H1 (cell line): ENCODE measurements around the gene GCAT. TPM values are rescaled to one million over a fixed set of nuclear protein-coding genes. Genes with fewer than 3 reads are reported as not detected.

Experiments used
- CTCF ChIA-PET: fragments of 300-600 bp; sonication (Branson Sonifier 250); formaldehyde crosslinking; loops from one replicate; lab custom pipeline; 2021; ENCODE audit not compliant: partially characterized antibody; lab: Charles Lee
- POLR2A ChIA-PET: fragments of 300-600 bp; sonication (Branson Sonifier 250); formaldehyde crosslinking; loops from one replicate; lab custom pipeline; 2021; ENCODE audit warnings: inconsistent platforms; ENCODE audit not compliant: partially characterized antibody; lab: Charles Lee
- DNase-seq, 2 experiments: peaks; one replicate each; pipeline versions ENCODE4 v3.0.0 to v3.0.0-alpha.2; 2010 to 2022; ENCODE audit warnings: low spot score in 2 of 2, low read depth in 1 of 2, mixed read lengths in 1 of 2
- FAIRE-seq: peaks from 2 replicates; lab custom pipeline; 2011; peaks lifted over from hg19 to GRCh38; lab: Jason Lieb, UNC
- H2AFZ ChIP-seq: 2 replicates; pipeline ENCODE4 v1.8.1; 2012; ENCODE audit warnings: low read length, inconsistent platforms
- H2AK5ac ChIP-seq: 2 replicates; pipeline ENCODE4 v1.6.1; 2013; ENCODE audit warnings: low read depth, low read length
- H2BK120ac ChIP-seq: replicated peaks from 2 replicates; pipeline ENCODE3; 2013; ENCODE audit warnings: low read depth, low read length, inconsistent platforms
- H2BK12ac ChIP-seq: 2 replicates; pipeline ENCODE4 v1.6.1; 2013; ENCODE audit warnings: low read depth, low read length
- H2BK15ac ChIP-seq: 2 replicates; pipeline ENCODE4 v1.6.1; 2013; ENCODE audit warnings: low read length
- H2BK20ac ChIP-seq: 2 replicates; pipeline ENCODE4 v1.6.1; 2013; ENCODE audit warnings: low read length
- H2BK5ac ChIP-seq: 2 replicates; pipeline ENCODE4 v1.6.1; 2013; ENCODE audit warnings: low read depth, low read length
- H3K14ac ChIP-seq: 2 replicates; pipeline ENCODE4 v1.6.1; 2013; ENCODE audit warnings: inconsistent platforms; ENCODE audit not compliant: insufficient read length
- H3K18ac ChIP-seq: 2 replicates; pipeline ENCODE4 v1.6.1; 2013; ENCODE audit warnings: low read length; ENCODE audit errors: extremely low read depth
- H3K23ac ChIP-seq: 2 replicates; pipeline ENCODE4 v1.6.1; 2013; ENCODE audit warnings: inconsistent platforms; ENCODE audit not compliant: insufficient read length
- H3K23me2 ChIP-seq: 2 replicates; pipeline ENCODE4 v1.6.1; 2013; ENCODE audit warnings: low read depth, low read length
- H3K27ac ChIP-seq: 2 replicates; pipeline ENCODE4 v1.6.1; 2011; ENCODE audit warnings: low read depth, low read length, inconsistent platforms
- H3K27me3 ChIP-seq, 4 experiments: replicated peaks in 1 of 4; 1 replicate in 1 of 4; 2 replicates in 3 of 4; pipeline versions ENCODE4 v1.6.1 to v1.8.1; 2011 to 2013; ENCODE audit warnings: low read length in 3 of 4, mild to moderate bottlenecking in 3 of 4, inconsistent platforms in 2 of 4, mixed read lengths in 2 of 4, moderate library complexity in 1 of 4; ENCODE audit not compliant: control insufficient read depth in 3 of 4, insufficient read depth in 3 of 4; ENCODE audit errors: extremely low read depth in 1 of 4
- H3K36me3 ChIP-seq, 4 experiments: 2 replicates each; pipeline versions ENCODE4 v1.6.1 to v1.8.1; 2011 to 2013; ENCODE audit warnings: mild to moderate bottlenecking in 4 of 4, low read length in 3 of 4, moderate library complexity in 2 of 4, control low read depth in 1 of 4, inconsistent platforms in 1 of 4; ENCODE audit not compliant: insufficient read depth in 4 of 4, control insufficient read depth in 2 of 4
- H3K4ac ChIP-seq: replicated peaks from 2 replicates; pipeline ENCODE3; 2013; ENCODE audit warnings: low read length, low read depth, mixed read lengths, inconsistent platforms; ENCODE audit not compliant: insufficient read length
- H3K4me1 ChIP-seq, 4 experiments: replicated peaks in 1 of 4; 1 replicate in 1 of 4; 2 replicates in 3 of 4; pipeline versions ENCODE4 v1.6.1 to v1.8.1; 2011 to 2013; ENCODE audit warnings: low read length in 3 of 4, inconsistent platforms in 2 of 4, mixed read lengths in 1 of 4; ENCODE audit not compliant: insufficient read depth in 4 of 4, control insufficient read depth in 3 of 4
- H3K4me2 ChIP-seq, 2 experiments: 2 replicates each; pipeline versions ENCODE4 v1.6.1 to v1.8.1; 2011 to 2013; ENCODE audit warnings: low read depth in 2 of 2, low read length in 2 of 2, control low read depth in 1 of 2, inconsistent platforms in 1 of 2, mild to moderate bottlenecking in 1 of 2; ENCODE audit not compliant: insufficient read depth in 1 of 2
- H3K4me3 ChIP-seq, 4 experiments: fragments of 200-600, 300-600 bp in 1 of 4; sonication (generic), shearing (Covaris generic), sonication (Bioruptor Twin) in 1 of 4; 2 replicates each; pipeline versions ENCODE4 v1.5.1 to v1.8.1; 2011 to 2016; ENCODE audit warnings: low read length in 4 of 4, low read depth in 3 of 4, control low read depth in 2 of 4, inconsistent platforms in 2 of 4, mild to moderate bottlenecking in 2 of 4, mixed read lengths in 1 of 4, moderate library complexity in 1 of 4; ENCODE audit not compliant: insufficient read depth in 2 of 4; ENCODE audit errors: extremely low read depth in 1 of 4
- H3K56ac ChIP-seq: replicated peaks from 2 replicates; pipeline ENCODE3; 2013; ENCODE audit warnings: low read depth, mild to moderate bottlenecking, mixed read lengths, low read length, inconsistent platforms; ENCODE audit not compliant: insufficient read length
- H3K79me1 ChIP-seq: 2 replicates; pipeline ENCODE4 v1.6.1; 2013; ENCODE audit warnings: low read depth, low read length, control low read depth
- H3K79me2 ChIP-seq, 2 experiments: 2 replicates each; pipeline versions ENCODE4 v1.6.1 to v1.8.1; 2012 to 2013; ENCODE audit warnings: low read length in 2 of 2, mild to moderate bottlenecking in 2 of 2, inconsistent platforms in 1 of 2; ENCODE audit not compliant: insufficient read depth in 2 of 2, control insufficient read depth in 1 of 2
- H3K9ac ChIP-seq, 4 experiments: replicated peaks in 1 of 4; 1 replicate in 1 of 4; 2 replicates in 3 of 4; pipeline versions ENCODE4 v1.6.1 to v1.8.1; 2011 to 2013; ENCODE audit warnings: low read depth in 3 of 4, low read length in 3 of 4, control low read depth in 2 of 4, mild to moderate bottlenecking in 2 of 4, moderate library complexity in 2 of 4, inconsistent platforms in 1 of 4; ENCODE audit errors: extremely low read depth in 1 of 4
- H3K9me3 ChIP-seq, 2 experiments: 2 replicates each; pipeline versions ENCODE4 v1.6.1 to v1.8.1; 2012 to 2013; ENCODE audit warnings: mild to moderate bottlenecking in 2 of 2, moderate library complexity in 2 of 2, control low read depth in 1 of 2, inconsistent platforms in 1 of 2, low read depth in 1 of 2, low read length in 1 of 2, mixed read lengths in 1 of 2; ENCODE audit not compliant: insufficient read depth in 2 of 2
- H4K20me1 ChIP-seq, 2 experiments: replicated peaks in 1 of 2; 2 replicates each; pipeline versions ENCODE3 to v1.8.1; 2011 to 2013; ENCODE audit warnings: inconsistent platforms in 2 of 2, low read length in 2 of 2, mild to moderate bottlenecking in 1 of 2; ENCODE audit not compliant: insufficient read depth in 2 of 2, control insufficient read depth in 1 of 2
- H4K5ac ChIP-seq: 2 replicates; pipeline ENCODE4 v1.6.1; 2013; ENCODE audit warnings: low read length, low read depth, mixed read lengths, inconsistent platforms; ENCODE audit not compliant: insufficient read length
- H4K8ac ChIP-seq: 2 replicates; pipeline ENCODE4 v1.8.0; 2013; ENCODE audit warnings: mild to moderate bottlenecking, moderate library complexity, low read length, inconsistent platforms; ENCODE audit not compliant: insufficient read depth; ENCODE audit errors: extremely low read depth
- H4K91ac ChIP-seq: replicated peaks from 2 replicates; pipeline ENCODE3; 2013; ENCODE audit warnings: low read length, mixed read lengths, inconsistent platforms; ENCODE audit not compliant: insufficient read length
- ASH2L ChIP-seq: fragments of 200-600, 300-600 bp; sonication (generic); IDR thresholded peaks from one replicate; pipeline ENCODE4 v1.7.1; 2017; ENCODE audit warnings: low read length
- BACH1 ChIP-seq: IDR thresholded peaks from 2 replicates; pipeline ENCODE4 v1.6.1; 2012; ENCODE audit warnings: low read length, improper control_type of control experiment
- CBX8 ChIP-seq: fragments of 300-800, 300-1000 bp; sonication (generic); IDR thresholded peaks from 2 replicates; pipeline ENCODE4 v1.7.1; 2016; ENCODE audit warnings: low read depth, low read length, borderline replicate concordance
- EP300 ChIP-seq, 2 experiments: IDR thresholded peaks; 1 replicate in 1 of 2; 2 replicates in 1 of 2; pipeline ENCODE4 v1.6.1; 2011 to 2012; ENCODE audit warnings: low read depth in 2 of 2, low read length in 2 of 2, mild to moderate bottlenecking in 2 of 2, borderline replicate concordance in 1 of 2, inconsistent platforms in 1 of 2, moderate library complexity in 1 of 2
- KDM1A ChIP-seq: fragments of 200-600, 300-600 bp; sonication (generic); IDR thresholded peaks from 2 replicates; pipeline ENCODE4 v1.7.1; 2016; ENCODE audit warnings: mild to moderate bottlenecking, low read length, borderline replicate concordance
- MAFK ChIP-seq: IDR thresholded peaks from 2 replicates; pipeline ENCODE4 v1.6.1; 2012; ENCODE audit warnings: low read depth, mild to moderate bottlenecking, improper control_type of control experiment, low read length
- RBBP5 ChIP-seq: IDR thresholded peaks from 2 replicates; pipeline ENCODE4 v1.7.1; 2012; ENCODE audit warnings: low read depth, mild to moderate bottlenecking, inconsistent platforms, low read length, moderate library complexity, borderline replicate concordance
- RNF2 ChIP-seq: fragments of 200-900, 300-1000 bp; sonication (generic); IDR thresholded peaks from 2 replicates; pipeline ENCODE4 v1.7.1; 2016; ENCODE audit warnings: borderline replicate concordance, low read depth, mild to moderate bottlenecking, antibody characterized with exemption, low read length; ENCODE audit not compliant: poor library complexity, severe bottlenecking; ENCODE audit errors: missing control alignments
- SAP30 ChIP-seq: fragments of 300-600 bp; sonication (generic); IDR thresholded peaks from 2 replicates; pipeline ENCODE4 v1.7.1; 2012; ENCODE audit warnings: low read length, moderate library complexity, mild to moderate bottlenecking, inconsistent platforms; ENCODE audit not compliant: insufficient read depth, insufficient replicate concordance
- TAF1 ChIP-seq: IDR thresholded peaks from 2 replicates; pipeline ENCODE4 v1.6.1; 2011; ENCODE audit warnings: mild to moderate bottlenecking, low read depth, low read length
- WGBS, 2 experiments: shearing (Covaris generic) in 1 of 2; methylation state at CpG; one replicate each; pipeline versions ENCODE4 v1.1.6 to v1.1.7; 2013 to 2015; ENCODE audit warnings: low lambda C conversion rate in 2 of 2, mixed read lengths in 2 of 2, inconsistent platforms in 1 of 2, low coverage in 1 of 2, missing lambda C conversion rate in 1 of 2; ENCODE audit not compliant: insufficient replicate concordance in 2 of 2, insufficient coverage in 1 of 2, insufficient read length in 1 of 2; ENCODE audit errors: extremely low coverage in 1 of 2, missing lambda C conversion rate in 1 of 2; 5-methylcytosine and 5-hydroxymethylcytosine counted together
- polyA plus RNA-seq, 7 experiments: library from polyadenylated mRNA; depleted of rRNA in 3 of 7; stranded (reverse) in 5 of 7; unstranded in 2 of 7; fragments of >200 nt in 5 of 7; fragments of 200-250 nt in 2 of 7; gene quantifications; 1 replicate in 5 of 7; 2 replicates in 1 of 7; 4 replicates in 1 of 7; pipeline versions ENCODE4 v1.2.1 to v1.2.3, GENCODE V29; 2011 to 2013; ENCODE audit warnings: missing spikeins in 2 of 7, mixed read lengths in 2 of 7
- total RNA-seq: library from RNA; stranded (reverse); fragmentation: NEBNext Ultra II Directional; extraction: Animal tissue kit (Norgen Biotek cat#: 25700); gene quantifications from 2 replicates; pipeline ENCODE4 v1.2.1, GENCODE V29; 2021
- TF ChIP-seq, protein P1 (sequence below): IDR thresholded peaks from 2 replicates; pipeline ENCODE4 v1.6.1; 2011; ENCODE audit warnings: low read depth, mild to moderate bottlenecking, low read length; ENCODE audit not compliant: insufficient read depth

Gene GCAT
- total and polyA plus RNA-seq, 2 of the 8 experiments (the other 6 are each of a cell fraction or from before 2014, with no cell fraction given) = 24.3 to 47.5 TPM

DNA sequence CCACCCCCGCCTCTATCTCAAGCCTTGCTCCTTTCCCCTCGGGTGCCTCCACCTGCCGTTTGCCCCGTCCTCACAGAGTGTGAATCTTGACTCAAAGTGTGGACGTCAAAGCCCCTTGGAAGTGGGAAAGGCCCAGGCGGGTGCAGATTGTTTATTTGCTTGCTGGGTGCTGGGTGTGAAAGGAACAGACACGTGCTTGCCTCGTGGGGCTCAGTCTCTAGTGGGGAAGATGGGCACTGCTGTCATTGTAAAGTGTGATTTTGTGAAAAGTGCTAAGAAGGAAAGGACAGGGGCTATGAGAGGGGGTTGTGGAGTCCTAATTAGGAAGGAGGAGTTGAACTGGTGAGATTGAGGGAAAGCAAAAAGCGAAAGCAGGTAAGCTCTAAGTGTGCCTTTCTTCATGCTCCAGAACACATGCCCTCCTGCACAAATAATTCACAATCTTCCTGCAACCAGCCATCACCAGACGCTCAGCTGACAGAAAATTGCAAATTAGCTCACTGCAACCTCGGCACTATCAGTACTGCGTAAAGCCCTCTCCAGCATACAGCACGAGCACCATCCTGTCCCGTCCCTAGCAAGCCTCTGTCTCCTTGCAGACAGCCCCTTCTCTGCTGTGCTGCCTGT is 9.7 kb upstream of the GCAT start:
- CTCF ChIA-PET = interaction anchor here (0.6 to 1.5 kb wide), 4 partner anchors 20 to 155 kb away, joined by 3 to 6 read pairs (median 4); no protein-coding TSS in a partner anchor
- H3K4ac ChIP-seq = no peak overlapping the region
- TF ChIP-seq SAP30 (no peak), RNF2 (no peak), CBX8 (no peak), BACH1 (no peak), TAF1 (no peak), RBBP5 (no peak), KDM1A (no peak), MAFK (no peak), EP300 (IDR thresholded peaks at IDR 0.05; ENCODE audit: borderline replicate concordance in 1 of 2, low read depth in 2 of 2, low read length in 2 of 2) (no peak), ASH2L (no peak)
- TF ChIP-seq, protein P1, sequence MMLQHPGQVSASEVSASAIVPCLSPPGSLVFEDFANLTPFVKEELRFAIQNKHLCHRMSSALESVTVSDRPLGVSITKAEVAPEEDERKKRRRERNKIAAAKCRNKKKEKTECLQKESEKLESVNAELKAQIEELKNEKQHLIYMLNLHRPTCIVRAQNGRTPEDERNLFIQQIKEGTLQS = no peak

More for the DNA sequence above, 9.7 kb upstream of the GCAT start:
- Histone ChIP-seq H4K8ac (no peak overlapping the region; the same call in 1 of the 2 replicates), H3K36me3 (no peaks in the 10 kb centered on the region), H3K23me2 (peaks cover 10% of the 10 kb centered on the region; the same call in 1 of the 2 replicates), H2AK5ac (peak overlapping the region; percentile 39; the same call in 1 of the 2 replicates), H3K23ac (no peak overlapping the region), H3K27ac (no peak overlapping the region), H3K9me3 (no peaks in the 10 kb centered on the region), H3K14ac (no peak overlapping the region), H2BK15ac (0 out of 2 replicates have a peak overlapping the region, but pooled peaks have one; percentile 46), H3K18ac (no peak overlapping the region), H2BK12ac (peak overlapping the region; percentile 75; the same call in 1 of the 2 replicates), H3K4me2 (no peak overlapping the region), H3K79me1 (no peaks in the 10 kb centered on the region), H4K91ac (no peak overlapping the region), H3K4me1 (peaks cover 0 to 3% (median under 1%) of the 10 kb centered on the region in 4 experiments; a peak in 4 of 7 replicates), H4K20me1 (no peaks in the 10 kb centered on the region), H2AFZ (no peak overlapping the region; the same call in 1 of the 2 replicates), H2BK120ac (no peak overlapping the region), H3K4me3 (no peak overlapping the region), H2BK5ac (no peak overlapping the region), H2BK20ac (no peak overlapping the region), H4K5ac (no peak overlapping the region), H3K27me3 (peaks cover 0 to 7% (median 4%) of the 10 kb centered on the region in 4 experiments; a peak in 3 of 7 replicates), H3K9ac (no peak overlapping the region), H3K79me2 (no peaks in the 10 kb centered on the region), H3K56ac (no peak overlapping the region)
- 79% methylated on average over 13 of the region's 14 CpGs; no CpG with 5 or more reads in 1 of the 2 experiments for WGBS, 2 experiments
- POLR2A ChIA-PET = no interaction called here
- DNase-seq (no peak), FAIRE-seq (no peak)
